ENCODE measurements around the gene POLK.

Gene POLK

GRCh38 chr5:75509546-75509945 lies 2.1 kb upstream of the POLK start:
- no peaks in the 10 kb centered on the region for H3K9me3 ChIP-seq (ENCODE audit: insufficient read depth, low read depth, low read length)
- no peak overlapping the region for H3K4me2 ChIP-seq (ENCODE audit: low read length)
- no peak overlapping the region for H2AK5ac ChIP-seq (ENCODE audit: low read length)
- H3K27me3 ChIP-seq (ENCODE audit: insufficient read depth, low read length): no peaks in the 10 kb centered on the region
- no peak overlapping the region for H3K14ac ChIP-seq (ENCODE audit: low read length)
- no peak overlapping the region for H4K91ac ChIP-seq (ENCODE audit: low read depth, low read length)
- H3K4ac ChIP-seq (ENCODE audit: low read depth, low read length): no peak overlapping the region
- H4K12ac ChIP-seq (ENCODE audit: low read depth, low read length): no peak overlapping the region
- no CpG with 5 or more reads among the region's 4 CpGs for WGBS (ENCODE audit: extremely low coverage, insufficient coverage, insufficient read length)
- H3K4me3 ChIP-seq (ENCODE audit: low read depth, low read length): no peak overlapping the region
- H2AFZ ChIP-seq (ENCODE audit: insufficient read depth, low read length, poor library complexity): no peak overlapping the region
- H3K18ac ChIP-seq (ENCODE audit: low read length): no peak overlapping the region
- H3K4me1 ChIP-seq (ENCODE audit: control insufficient read depth in 1 of 2, insufficient read depth in 2 of 2, low read length in 2 of 2): peaks cover 0 to 2% of the 10 kb centered on the region in 2 experiments
- H2BK5ac ChIP-seq (ENCODE audit: low read depth, low read length, poor library complexity): no peak overlapping the region
- H4K8ac ChIP-seq (ENCODE audit: low read depth, low read length): no peak overlapping the region
- no peak overlapping the region for H3K27ac ChIP-seq (ENCODE audit: low read depth, low read length)
- no peak overlapping the region for H2BK12ac ChIP-seq (ENCODE audit: low read length)
- peaks cover 0 to 1% of the 10 kb centered on the region in 2 experiments for H3K36me3 ChIP-seq (ENCODE audit: control insufficient read depth in 1 of 2, insufficient read depth in 2 of 2, low read length in 2 of 2)
- H3K79me2 ChIP-seq (ENCODE audit: control insufficient read depth, insufficient read depth, low read length, poor library complexity): peaks cover 10% of the 10 kb centered on the region
- no peak overlapping the region for H2BK120ac ChIP-seq (ENCODE audit: insufficient read depth, low read length, poor library complexity)
- no peak for DNase-seq
- peaks cover 7% of the 10 kb centered on the region for H3K79me1 ChIP-seq (ENCODE audit: low read length)
- no peak overlapping the region for H3K9ac ChIP-seq (ENCODE audit: low read length)
- no peak overlapping the region for H3K23ac ChIP-seq (ENCODE audit: low read length)

DNA sequence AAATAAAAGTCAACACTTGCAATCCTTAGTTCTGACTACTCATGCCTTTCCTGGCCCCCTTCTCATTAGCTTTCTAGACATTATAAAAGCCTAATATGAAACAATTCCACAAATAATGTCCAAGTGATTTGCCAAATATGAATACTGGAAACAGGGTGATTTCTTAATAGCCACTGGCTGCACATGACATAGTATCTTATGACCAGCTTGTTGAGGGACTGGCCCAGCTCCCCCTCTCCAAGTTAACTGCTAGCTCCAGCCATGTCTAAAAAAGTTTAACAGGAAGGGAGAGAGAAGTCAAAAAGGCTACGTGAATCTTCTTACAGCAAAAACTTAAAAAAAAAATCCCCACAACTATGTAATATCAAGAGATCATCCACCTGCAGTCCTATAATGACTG lies 1.7 kb upstream of the POLK start:
- Histone ChIP-seq H3K36me3 (ENCODE audit: control insufficient read depth in 1 of 2, insufficient read depth in 2 of 2, low read length in 2 of 2) (peaks cover 0 to 1% of the 10 kb centered on the region in 2 experiments), H3K9me3 (ENCODE audit: insufficient read depth, low read depth, low read length) (no peaks in the 10 kb centered on the region), H3K23ac (ENCODE audit: low read length) (no peak overlapping the region), H3K4ac (ENCODE audit: low read depth, low read length) (peak overlapping the region; percentile 14), H2BK12ac (ENCODE audit: low read length) (no peak overlapping the region), H3K27ac (ENCODE audit: low read depth, low read length) (no peak overlapping the region), H2AK5ac (ENCODE audit: low read length) (no peak overlapping the region), H4K12ac (ENCODE audit: low read depth, low read length) (no peak overlapping the region), H2AFZ (ENCODE audit: insufficient read depth, low read length, poor library complexity) (no peak overlapping the region), H3K4me1 (ENCODE audit: control insufficient read depth in 1 of 2, insufficient read depth in 2 of 2, low read length in 2 of 2) (peaks cover 0 to 2% of the 10 kb centered on the region in 2 experiments), H3K14ac (ENCODE audit: low read length) (no peak overlapping the region), H3K18ac (ENCODE audit: low read length) (no peak overlapping the region), H3K4me2 (ENCODE audit: low read length) (peak overlapping the region; percentile 50), H4K8ac (ENCODE audit: low read depth, low read length) (no peak overlapping the region), H2BK120ac (ENCODE audit: insufficient read depth, low read length, poor library complexity) (no peak overlapping the region), H2BK5ac (ENCODE audit: low read depth, low read length, poor library complexity) (no peak overlapping the region), H3K79me2 (ENCODE audit: control insufficient read depth, insufficient read depth, low read length, poor library complexity) (peaks cover 10% of the 10 kb centered on the region), H3K79me1 (ENCODE audit: low read length) (peaks cover 7% of the 10 kb centered on the region), H3K27me3 (ENCODE audit: insufficient read depth, low read length) (no peaks in the 10 kb centered on the region), H3K9ac (ENCODE audit: low read length) (no peak overlapping the region), H3K4me3 (ENCODE audit: low read depth, low read length) (no peak overlapping the region), H4K91ac (ENCODE audit: low read depth, low read length) (no peak overlapping the region)
- WGBS (ENCODE audit: extremely low coverage, insufficient coverage, insufficient read length): no CpG with 5 or more reads among the region's 1 CpG
- peak in 1 of 2 donors; percentile 19 for DNase-seq

GRCh38 chr5:75510417-75510835 lies 1.3 kb upstream of the POLK start:
- no peak overlapping the region for H2BK5ac ChIP-seq (ENCODE audit: low read depth, low read length, poor library complexity)
- peak overlapping the region; percentile 82 for H2AFZ ChIP-seq (ENCODE audit: insufficient read depth, low read length, poor library complexity)
- H3K27me3 ChIP-seq (ENCODE audit: insufficient read depth, low read length): no peaks in the 10 kb centered on the region
- peaks cover 7% of the 10 kb centered on the region for H3K79me1 ChIP-seq (ENCODE audit: low read length)
- peak overlapping the region; percentile 78 for H3K14ac ChIP-seq (ENCODE audit: low read length)
- H2AK5ac ChIP-seq (ENCODE audit: low read length): no peak overlapping the region
- H3K18ac ChIP-seq (ENCODE audit: low read length): no peak overlapping the region
- WGBS (ENCODE audit: extremely low coverage, insufficient coverage, insufficient read length): no CpG with 5 or more reads among the region's 15 CpGs
- no peaks in the 10 kb centered on the region for H3K36me3 ChIP-seq (ENCODE audit: control insufficient read depth in 1 of 2, insufficient read depth in 2 of 2, low read length in 2 of 2)
- H2BK12ac ChIP-seq (ENCODE audit: low read length): no peak overlapping the region
- no peaks in the 10 kb centered on the region for H3K9me3 ChIP-seq (ENCODE audit: insufficient read depth, low read depth, low read length)
- H3K23ac ChIP-seq (ENCODE audit: low read length): no peak overlapping the region
- H2BK120ac ChIP-seq (ENCODE audit: insufficient read depth, low read length, poor library complexity): no peak overlapping the region
- peaks cover 0 to 2% of the 10 kb centered on the region in 2 experiments for H3K4me1 ChIP-seq (ENCODE audit: control insufficient read depth in 1 of 2, insufficient read depth in 2 of 2, low read length in 2 of 2)
- peak overlapping the region; percentile 99 for H3K4me2 ChIP-seq (ENCODE audit: low read length)
- H4K8ac ChIP-seq (ENCODE audit: low read depth, low read length): no peak overlapping the region
- no peak overlapping the region for H4K12ac ChIP-seq (ENCODE audit: low read depth, low read length)
- no peak overlapping the region for H3K27ac ChIP-seq (ENCODE audit: low read depth, low read length)
- H3K4me3 ChIP-seq (ENCODE audit: low read depth, low read length): peak overlapping the region; percentile 99
- DNase-seq: peak; percentile 42 to 55
- no peak overlapping the region for H4K91ac ChIP-seq (ENCODE audit: low read depth, low read length)
- peak overlapping the region; percentile 81 for H3K4ac ChIP-seq (ENCODE audit: low read depth, low read length)
- peak overlapping the region; percentile 77 for H3K9ac ChIP-seq (ENCODE audit: low read length)
- H3K79me2 ChIP-seq (ENCODE audit: control insufficient read depth, insufficient read depth, low read length, poor library complexity): peaks cover 10% of the 10 kb centered on the region

- H4K91ac ChIP-seq (ENCODE audit: low read depth, low read length): peak overlapping the region; percentile 68
- H2AK5ac ChIP-seq (ENCODE audit: low read length): no peak overlapping the region
- peak overlapping the region; percentile 29 for H2BK120ac ChIP-seq (ENCODE audit: insufficient read depth, low read length, poor library complexity)
- H3K18ac ChIP-seq (ENCODE audit: low read length): peak overlapping the region; percentile 83
- peak overlapping the region; percentile 99 for H3K4me2 ChIP-seq (ENCODE audit: low read length)
- H3K27me3 ChIP-seq (ENCODE audit: insufficient read depth, low read length): no peaks in the 10 kb centered on the region
- H3K4me3 ChIP-seq (ENCODE audit: low read depth, low read length): peak overlapping the region; percentile 99
- no peak overlapping the region for H2BK12ac ChIP-seq (ENCODE audit: low read length)
- peak overlapping the region; percentile 79 for H4K8ac ChIP-seq (ENCODE audit: low read depth, low read length)
- peaks cover 10% of the 10 kb centered on the region for H3K79me2 ChIP-seq (ENCODE audit: control insufficient read depth, insufficient read depth, low read length, poor library complexity)
- no peaks in the 10 kb centered on the region for H3K36me3 ChIP-seq (ENCODE audit: control insufficient read depth in 1 of 2, insufficient read depth in 2 of 2, low read length in 2 of 2)
- peak overlapping the region; percentile 82 for H2AFZ ChIP-seq (ENCODE audit: insufficient read depth, low read length, poor library complexity)
- peak overlapping the region; percentile 63 for H4K12ac ChIP-seq (ENCODE audit: low read depth, low read length)
- peak overlapping the region; percentile 62 for H3K27ac ChIP-seq (ENCODE audit: low read depth, low read length)
- no peak overlapping the region for H2BK5ac ChIP-seq (ENCODE audit: low read depth, low read length, poor library complexity)
- peaks cover 0 to 2% of the 10 kb centered on the region in 2 experiments for H3K4me1 ChIP-seq (ENCODE audit: control insufficient read depth in 1 of 2, insufficient read depth in 2 of 2, low read length in 2 of 2)
- H3K9me3 ChIP-seq (ENCODE audit: insufficient read depth, low read depth, low read length): no peaks in the 10 kb centered on the region
- peak overlapping the region; percentile 77 for H3K9ac ChIP-seq (ENCODE audit: low read length)
- DNase-seq: peak in 1 of 2 donors; percentile 44
- H3K79me1 ChIP-seq (ENCODE audit: low read length): peaks cover 7% of the 10 kb centered on the region
- peak overlapping the region; percentile 78 for H3K14ac ChIP-seq (ENCODE audit: low read length)
- H3K23ac ChIP-seq (ENCODE audit: low read length): no peak overlapping the region
- H3K4ac ChIP-seq (ENCODE audit: low read depth, low read length): peak overlapping the region; percentile 81
- no CpG with 5 or more reads among the region's 54 CpGs for WGBS (ENCODE audit: extremely low coverage, insufficient coverage, insufficient read length)
Measured at GRCh38 chr5:75510836-75511434, 756 bp upstream of the POLK start.

Measured in trophoblast cell (in vitro differentiated cells and primary cell).